Right renal cortex interstitium (tissue), 3 donors: ENCODE results near the gene HNRNPH3. TPM values are rescaled to one million over a fixed set of nuclear protein-coding genes. Genes with fewer than 3 reads are reported as not detected.
A peak's percentile ranks its signal among the peaks of the same experiment; 100 is the strongest.

Experiments
- DNase-seq, 3 donors: peaks; one replicate each; pipeline ENCODE4 v3.0.0-alpha.2; 2013; ENCODE audit warnings: low read depth in 3 of 3, low spot score in 2 of 3
- polyA plus RNA-seq, 3 donors: library from polyadenylated mRNA; unstranded; fragments of 120-200 nt; gene quantifications; one replicate each; pipeline ENCODE4 v1.2.1, GENCODE V29; 2013; ENCODE audit not compliant: insufficient read length in 3 of 3

The HNRNPH3 gene
- polyA plus RNA-seq, 3 donors: 403 to 431 (median 409) TPM

GRCh38 chr10:68330852-68331454 is 911 bp upstream of the HNRNPH3 start:
- DNase-seq: no peak

GRCh38 chr10:68332259-68333057 is 594 bp downstream of the HNRNPH3 start, which contains the start of gene PBLD:
Gene PBLD (minus strand): TSS chr10:68332928. CDS start chr10:68306844, 26,084 bp downstream.
- peak; percentile 71 to 76 (median 72) for DNase-seq

GRCh38 chr10:68333058-68333395 is 1.2 kb downstream of the HNRNPH3 start:
- no peak for DNase-seq

- no peak for DNase-seq
Measured at GRCh38 chr10:68333440-68334431, 1.9 kb downstream of the HNRNPH3 start.

GRCh38 chr10:68334672-68335467 is 3.0 kb downstream of the HNRNPH3 start:
- DNase-seq: no peak

- DNase-seq: no peak
Measured at GRCh38 chr10:68336754-68337351, 5.0 kb downstream of the HNRNPH3 start.

GRCh38 chr10:68340358-68341080 is 8.7 kb downstream of the HNRNPH3 start:
- no peak for DNase-seq

- no peak for DNase-seq
Measured at GRCh38 chr10:68342909-68343516, 11.1 kb downstream of the HNRNPH3 start.

GRCh38 chr10:68345621-68346020 is 13.8 kb downstream of the HNRNPH3 start:
- no peak for DNase-seq

- no peak for DNase-seq
Measured at GRCh38 chr10:68346774-68347173, 14.9 kb downstream of the HNRNPH3 start.

- DNase-seq: no peak
Measured at GRCh38 chr10:68348265-68348741, 16.4 kb downstream of the HNRNPH3 start.

- no peak for DNase-seq
Measured at GRCh38 chr10:68353537-68353936, 21.7 kb downstream of the HNRNPH3 start.

- no peak for DNase-seq
Measured at GRCh38 chr10:68359189-68359588, 27.3 kb downstream of the HNRNPH3 start.

- DNase-seq: no peak
Measured at GRCh38 chr10:68362590-68362989, 30.7 kb downstream of the HNRNPH3 start.

- no peak for DNase-seq
Measured at GRCh38 chr10:68364101-68364886, 32.4 kb downstream of the HNRNPH3 start.

- no peak for DNase-seq
Measured at GRCh38 chr10:68365611-68366010, 33.7 kb downstream of the HNRNPH3 start.

- no peak for DNase-seq
Measured at GRCh38 chr10:68366600-68366999, 34.7 kb downstream of the HNRNPH3 start.

- DNase-seq: no peak
Measured at GRCh38 chr10:68367121-68367520, 35.3 kb downstream of the HNRNPH3 start.
